GM12874 (cell line): Measurements from ENCODE around the gene CTR9.

Experiments
- TF ChIP-seq, protein P1 (sequence below): IDR thresholded peaks from 2 replicates; pipeline ENCODE4 v1.5.1; 2011; ENCODE audit warnings: low read depth, mild to moderate bottlenecking, control low read depth, low read length, moderate library complexity; ENCODE audit not compliant: insufficient read depth

CTR9 gene

DNA sequence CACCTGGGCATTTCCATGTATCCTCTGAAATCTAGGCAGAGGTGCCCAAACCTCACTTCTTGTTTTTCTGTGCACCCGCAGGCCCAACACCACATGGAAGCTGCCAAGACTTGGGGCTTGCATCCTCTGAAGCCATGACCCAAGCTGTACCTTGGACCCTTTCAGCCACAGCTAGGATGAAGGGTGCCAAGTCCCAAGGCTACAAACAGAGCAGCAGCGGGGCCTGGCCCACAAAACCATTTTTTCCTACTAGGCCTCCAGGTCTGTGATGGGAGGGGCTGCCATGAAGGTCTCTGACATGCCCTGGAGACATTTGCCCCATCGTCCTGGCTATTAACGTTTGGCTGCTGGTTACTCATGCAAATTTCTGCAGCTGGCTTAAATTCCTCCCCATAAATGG lies 78.1 kb downstream of the CTR9 start:
- TF ChIP-seq, protein P1, sequence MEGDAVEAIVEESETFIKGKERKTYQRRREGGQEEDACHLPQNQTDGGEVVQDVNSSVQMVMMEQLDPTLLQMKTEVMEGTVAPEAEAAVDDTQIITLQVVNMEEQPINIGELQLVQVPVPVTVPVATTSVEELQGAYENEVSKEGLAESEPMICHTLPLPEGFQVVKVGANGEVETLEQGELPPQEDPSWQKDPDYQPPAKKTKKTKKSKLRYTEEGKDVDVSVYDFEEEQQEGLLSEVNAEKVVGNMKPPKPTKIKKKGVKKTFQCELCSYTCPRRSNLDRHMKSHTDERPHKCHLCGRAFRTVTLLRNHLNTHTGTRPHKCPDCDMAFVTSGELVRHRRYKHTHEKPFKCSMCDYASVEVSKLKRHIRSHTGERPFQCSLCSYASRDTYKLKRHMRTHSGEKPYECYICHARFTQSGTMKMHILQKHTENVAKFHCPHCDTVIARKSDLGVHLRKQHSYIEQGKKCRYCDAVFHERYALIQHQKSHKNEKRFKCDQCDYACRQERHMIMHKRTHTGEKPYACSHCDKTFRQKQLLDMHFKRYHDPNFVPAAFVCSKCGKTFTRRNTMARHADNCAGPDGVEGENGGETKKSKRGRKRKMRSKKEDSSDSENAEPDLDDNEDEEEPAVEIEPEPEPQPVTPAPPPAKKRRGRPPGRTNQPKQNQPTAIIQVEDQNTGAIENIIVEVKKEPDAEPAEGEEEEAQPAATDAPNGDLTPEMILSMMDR, result no peak
